CD4-positive, alpha-beta T cell treated with Interleukin-15 for 4 hours (primary cell): ENCODE data around the gene ATP6V1G2.
"Not testable (repeated sequence)": the region's sequence is repeated elsewhere in the genome, so short reads cannot be mapped to it uniquely, and the experiment has no call there.

ENCODE experiments used
- DNase-seq: peaks from one replicate; pipeline ENCODE4 v3.0.0-alpha.2; 2020; ENCODE audit warnings: low spot score

The ATP6V1G2 gene

DNA sequence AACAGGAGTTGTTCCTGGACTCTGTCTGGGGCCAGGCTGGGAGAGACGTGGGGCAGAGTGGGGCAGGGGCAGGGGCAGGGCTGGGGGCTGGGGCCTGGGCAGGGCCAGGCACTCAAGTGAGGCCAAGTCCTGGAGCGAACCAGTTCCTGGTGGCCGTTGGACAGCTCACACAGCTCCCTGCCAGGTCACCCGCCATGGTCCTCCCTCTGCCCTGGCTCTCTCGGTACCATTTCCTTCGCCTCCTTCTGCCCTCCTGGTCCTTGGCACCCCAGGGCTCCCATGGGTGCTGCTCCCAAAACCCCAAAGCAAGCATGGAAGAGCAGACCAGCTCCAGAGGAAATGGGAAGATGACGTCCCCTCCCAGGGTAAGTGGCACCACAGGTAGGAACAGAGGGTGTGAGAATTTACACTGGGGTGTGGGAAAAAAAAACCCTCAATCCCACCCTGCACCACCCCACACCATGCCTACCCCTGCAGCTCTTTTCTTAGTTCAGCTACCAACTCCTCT is 17.5 kb downstream of the ATP6V1G2 start, which contains the start of gene MCCD1:
Gene MCCD1 (plus strand): TSS at position 142 of the 508 bp plus-strand sequence. CDS start 53 bp downstream, at position 195.
- no peak for DNase-seq

DNA sequence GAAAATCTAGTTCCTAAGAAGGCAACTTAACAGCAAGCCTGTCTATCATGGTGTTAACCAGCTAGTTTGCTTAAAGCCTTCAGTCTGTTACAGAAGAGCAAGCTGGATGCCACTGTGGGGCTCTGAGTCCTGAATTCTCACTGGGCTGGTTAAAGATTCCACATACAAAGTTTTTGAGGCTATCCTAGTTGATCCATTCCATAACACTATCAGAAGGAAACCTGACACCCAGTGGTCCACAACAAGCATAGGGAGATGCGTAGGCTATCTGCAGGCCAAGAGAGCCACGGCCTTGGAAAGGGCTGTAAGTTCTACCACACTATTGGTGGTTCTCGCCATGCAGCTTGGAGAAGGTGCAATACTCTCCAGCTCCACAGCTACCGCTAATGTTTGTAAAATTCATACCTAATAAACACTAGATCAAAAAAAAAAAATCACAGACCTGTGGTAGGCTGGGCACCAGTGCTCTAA is 18.1 kb downstream of the ATP6V1G2 start:
- DNase-seq: no peak

DNA sequence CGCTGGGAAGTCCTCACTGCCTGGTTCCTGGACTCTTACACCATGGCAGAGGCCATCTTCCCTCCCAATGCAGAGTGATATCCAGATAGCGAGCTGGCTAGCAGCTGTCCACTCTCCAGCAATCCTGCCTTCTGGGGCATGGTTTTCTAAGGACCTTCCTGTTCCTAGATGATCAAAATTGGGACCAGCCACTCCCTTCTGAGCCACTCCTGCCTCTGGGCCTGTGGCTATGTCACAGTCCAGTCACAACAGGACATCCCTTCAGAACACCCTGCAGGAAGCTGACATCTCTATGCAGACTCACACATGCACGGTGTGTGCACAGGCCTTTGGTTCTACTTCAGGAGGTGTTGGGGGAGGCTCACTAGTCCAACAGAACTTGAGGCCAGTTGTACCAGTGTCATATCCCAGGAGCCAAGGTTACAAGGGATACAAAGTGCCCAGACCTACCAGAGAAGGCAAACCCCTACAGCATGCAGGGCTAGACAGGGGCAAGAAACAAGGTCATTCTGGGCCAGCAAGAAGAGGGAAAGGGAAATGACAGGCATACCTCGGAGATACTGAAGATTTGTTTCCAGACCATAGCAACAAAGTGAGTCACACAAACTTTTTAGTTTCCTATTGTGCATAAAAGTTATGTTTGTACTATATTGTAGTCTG is 20.3 kb downstream of the ATP6V1G2 start:
- no peak for DNase-seq

DNA sequence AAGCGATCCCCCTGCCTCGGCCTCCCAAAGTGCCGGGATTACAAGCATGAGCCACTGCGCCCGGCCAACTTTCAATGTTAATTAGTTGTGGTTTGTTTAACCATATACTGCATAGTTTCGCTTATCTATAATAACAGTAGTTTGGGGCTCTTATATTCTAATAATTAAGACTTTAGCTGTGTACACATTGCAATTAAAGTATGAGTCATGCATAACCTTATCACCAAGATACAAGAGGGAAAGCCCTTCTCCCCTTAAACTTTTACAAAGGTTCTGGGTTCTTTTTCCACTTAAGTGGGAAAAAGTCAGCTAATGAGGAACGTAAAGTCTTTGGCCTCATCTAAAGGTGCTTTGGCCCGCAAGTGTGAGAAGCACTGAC is 20.9 kb downstream of the ATP6V1G2 start:
- DNase-seq: no peak

DNA sequence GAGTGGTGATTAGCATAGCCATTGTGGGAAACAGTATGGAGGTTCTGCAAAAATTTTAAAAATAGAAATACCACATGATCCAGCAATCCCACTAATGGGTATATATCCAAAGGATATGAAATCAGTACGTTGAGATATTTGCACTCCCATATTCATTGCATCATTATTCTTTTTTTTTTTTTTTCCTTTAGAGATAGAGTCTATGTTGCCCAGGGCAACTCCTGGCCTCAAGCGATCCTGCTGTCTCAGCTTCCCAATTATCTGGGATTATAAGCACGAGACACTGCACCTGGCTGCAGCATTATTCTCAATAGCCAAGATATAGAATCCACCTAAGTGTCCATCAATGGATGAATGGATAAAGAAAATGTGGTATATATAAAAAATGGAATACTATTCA is 24.6 kb downstream of the ATP6V1G2 start:
- no peak for DNase-seq

DNA sequence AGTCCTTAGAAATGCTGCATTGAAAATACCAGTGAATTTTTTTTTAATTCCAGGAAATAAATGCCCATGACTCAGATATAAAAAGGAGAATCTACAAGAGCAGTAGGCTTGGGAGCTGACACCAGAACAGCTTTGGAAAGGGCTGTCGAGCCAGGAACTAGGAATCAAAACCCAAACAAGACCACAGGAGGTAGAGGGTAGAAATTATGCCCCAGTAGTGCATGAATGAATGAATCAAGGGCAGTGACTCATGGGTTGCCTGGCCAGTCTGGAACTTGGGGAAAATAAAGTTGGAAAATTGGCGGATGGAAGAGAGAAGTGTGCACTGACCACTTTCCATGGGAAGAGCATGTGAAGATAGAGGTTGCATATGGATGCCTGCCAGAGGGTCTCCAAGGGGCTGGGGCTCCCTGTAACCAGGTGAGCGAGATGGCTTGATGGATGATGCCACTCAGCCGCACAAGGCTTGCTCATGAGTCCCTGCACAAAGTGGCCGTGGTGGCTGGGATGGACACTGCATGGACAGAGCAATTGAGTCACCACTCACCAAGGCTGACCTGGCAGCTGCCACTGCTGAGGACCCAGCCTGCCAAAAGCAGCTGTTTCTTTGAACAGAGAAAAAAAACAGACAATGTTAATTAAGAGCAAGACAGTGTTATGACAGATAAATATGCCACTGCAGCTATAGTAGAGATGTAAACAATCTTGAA is 32.8 kb downstream of the ATP6V1G2 start:
- DNase-seq: no peak

DNA sequence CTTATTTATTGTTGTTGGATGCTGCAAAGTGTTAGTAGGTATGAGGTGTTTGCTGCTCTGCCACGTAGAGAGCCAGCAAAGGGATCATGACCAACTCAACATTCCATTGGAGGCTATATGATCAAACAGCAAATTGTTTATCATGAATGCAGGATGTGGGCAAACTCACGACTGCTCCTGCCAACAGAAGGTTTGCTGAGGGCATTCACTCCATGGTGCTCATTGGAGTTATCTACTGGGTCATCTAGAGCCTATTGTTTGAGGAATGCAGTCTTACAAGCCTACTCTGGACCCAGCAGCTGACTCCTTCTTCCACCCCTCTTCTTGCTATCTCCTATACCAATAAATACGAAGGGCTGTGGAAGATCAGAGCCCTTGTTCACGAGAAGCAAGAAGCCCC is 36.4 kb downstream of the ATP6V1G2 start:
- DNase-seq: no peak

DNA sequence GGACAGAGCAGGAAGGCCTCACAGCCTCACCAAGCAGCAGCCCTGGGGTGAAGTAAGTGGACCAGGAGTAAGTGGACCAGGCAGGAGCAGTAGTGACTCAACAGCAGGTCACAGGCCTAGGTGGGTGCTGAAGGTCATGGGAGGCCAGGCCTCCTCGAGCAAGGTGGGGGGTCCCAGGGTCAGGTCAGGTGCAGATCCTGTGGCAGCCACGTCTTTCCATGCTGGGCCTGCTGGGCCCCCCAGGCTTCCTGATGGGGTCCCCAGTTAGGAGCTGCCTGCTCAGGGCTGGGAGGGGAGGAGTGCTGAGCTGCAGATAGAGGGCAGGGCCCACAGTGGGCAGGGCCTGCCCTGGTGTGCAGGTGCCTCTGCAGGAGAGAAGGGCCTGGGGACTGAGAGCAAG is 37.4 kb downstream of the ATP6V1G2 start:
- not testable (repeated sequence) for DNase-seq

- no peak for DNase-seq
Measured at GRCh38 chr6:31502586-31502985, 43.8 kb downstream of the ATP6V1G2 start.

DNA sequence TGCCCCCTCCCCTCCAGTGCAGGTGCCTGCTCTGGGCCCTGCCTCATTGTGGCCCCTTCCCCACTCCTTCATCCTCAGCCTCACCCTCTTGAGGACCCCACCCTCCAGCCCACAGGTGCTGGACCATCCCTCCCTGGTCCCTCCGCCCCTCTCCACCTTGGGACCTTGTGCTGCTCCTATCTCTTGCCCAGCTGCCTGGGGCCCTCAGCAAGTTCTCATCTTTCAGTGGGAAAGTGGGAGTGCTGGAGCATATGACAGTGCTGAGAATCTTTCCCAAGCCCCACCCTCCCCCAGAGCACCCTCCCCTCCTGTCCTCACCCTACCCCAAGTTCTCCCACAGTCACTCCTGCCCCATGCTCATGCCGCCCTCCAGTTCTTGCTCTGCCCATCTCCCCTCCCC is 46.8 kb downstream of the ATP6V1G2 start:
- not testable (repeated sequence) for DNase-seq

- no peak for DNase-seq
Measured at GRCh38 chr6:31498748-31499147, 47.7 kb downstream of the ATP6V1G2 start.

DNA sequence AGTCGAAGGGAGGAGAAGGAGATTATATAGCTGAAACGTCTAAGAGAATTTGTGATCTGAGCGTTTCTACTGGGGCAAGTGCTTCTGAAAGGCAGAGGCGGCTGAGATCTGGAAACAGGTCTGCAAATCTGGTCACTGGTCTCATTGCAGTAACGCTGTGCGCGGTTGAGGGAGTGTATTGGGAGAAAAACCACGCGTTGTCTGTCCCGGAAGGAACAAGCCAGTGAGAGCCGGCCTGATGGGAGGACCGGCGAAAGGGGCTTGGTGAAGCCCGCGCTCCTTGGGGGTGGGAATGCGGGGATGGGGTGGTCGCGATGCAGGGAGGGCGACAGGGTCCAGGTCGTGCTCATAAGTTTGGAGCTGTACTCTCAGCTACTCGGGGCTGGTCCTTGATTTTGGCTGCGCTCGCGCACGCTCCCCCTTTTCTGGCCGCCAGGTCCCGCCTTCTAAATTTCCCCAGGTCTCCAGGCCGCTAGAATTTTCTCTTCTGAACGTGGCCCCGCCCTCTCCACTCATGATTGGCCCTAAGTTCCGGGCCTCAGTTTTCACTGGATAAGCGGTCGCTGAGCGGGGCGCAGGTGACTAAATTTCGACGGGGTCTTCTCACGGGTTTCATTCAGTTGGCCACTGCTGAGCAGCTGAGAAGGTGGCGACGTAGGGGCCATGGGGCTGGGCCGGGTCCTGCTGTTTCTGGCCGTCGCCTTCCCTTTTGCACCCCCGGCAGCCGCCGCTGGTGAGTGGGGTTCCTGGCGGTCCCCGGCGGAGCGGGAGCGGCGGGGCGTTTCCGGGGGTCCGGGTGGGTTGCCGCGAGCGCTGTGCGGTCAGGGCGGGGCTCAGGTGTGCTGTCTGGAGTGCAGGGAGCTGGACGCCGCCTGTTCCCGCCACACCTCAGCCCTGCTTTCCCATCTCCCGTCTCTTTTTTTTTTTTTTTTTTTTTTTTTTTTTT is 48.6 kb downstream of the ATP6V1G2 start, which contains the start of gene MICB:
Gene MICB (plus strand): TSS at position 615 of the 946 bp plus-strand sequence. CDS start 49 bp downstream, at position 664.
- peak; percentile 84 for DNase-seq

DNA sequence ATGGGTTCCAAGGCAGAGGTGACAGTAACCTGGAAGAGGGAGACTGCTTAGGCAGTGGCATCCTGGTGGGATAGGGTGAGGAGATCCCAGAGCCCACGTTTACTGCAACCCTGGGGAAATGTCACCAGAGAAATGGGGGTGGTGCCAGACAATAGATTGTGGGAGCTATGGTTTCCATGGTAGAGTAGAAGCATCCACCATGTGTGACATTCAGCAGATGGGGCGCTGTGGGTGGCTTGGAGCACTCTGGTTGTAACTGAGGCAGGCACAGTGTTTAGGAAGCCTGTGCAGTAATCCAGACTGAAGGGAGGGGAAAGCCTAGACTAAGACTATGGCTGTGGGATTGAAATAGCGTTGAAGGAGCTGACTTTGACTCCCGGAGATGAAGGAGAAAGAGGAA is 49.6 kb downstream of the ATP6V1G2 start:
- DNase-seq: peak; percentile 12

- DNase-seq: no peak
Measured at GRCh38 chr6:31495580-31495979, 50.8 kb downstream of the ATP6V1G2 start.
